ENCODE data around the gene MEIS1. TPM values are rescaled to one million over a fixed set of nuclear protein-coding genes. Genes with fewer than 3 reads are reported as not detected.

MEIS1 gene
- total RNA-seq, 3 donors from 2014 or later (not counting 1 experiment from before 2014, with no cell fraction given), result 2.0 to 5.4 (median 3.6) TPM

- DNase-seq (peak; percentile 25 to 34), ATAC-seq (peak in 2 of 3 donors; percentile 36 to 52)
- H3K27ac ChIP-seq (ENCODE audit: low read length), result no peak overlapping the region
- H3K36me3 ChIP-seq (ENCODE audit: control insufficient read depth, insufficient read depth, low read length), result no peaks in the 10 kb centered on the region
- peak overlapping the region; percentile 95 for H3K4me3 Mint-ChIP-seq
- no peaks in the 10 kb centered on the region for H3K36me3 Mint-ChIP-seq
- 2% methylated on average over 50 of the region's 51 CpGs for WGBS (ENCODE audit: insufficient coverage)
- H3K9me3 Mint-ChIP-seq, result no peaks in the 10 kb centered on the region
- H3K4me1 Mint-ChIP-seq, result peaks cover 36 to 38% of the 10 kb centered on the region in 2 donors
- peaks cover 6% of the 10 kb centered on the region for H3K27me3 ChIP-seq (ENCODE audit: control insufficient read depth, insufficient read depth, low read length)
- no peak for TF ChIP-seq CTCF (IDR thresholded peaks at IDR 0.05)
- H3K27me3 Mint-ChIP-seq (ENCODE audit: low read depth in 2 of 2), result peaks cover 60 to 78% of the 10 kb centered on the region in 2 donors
- H3K4me1 ChIP-seq (ENCODE audit: control insufficient read depth, insufficient read depth, low read length), result peaks cover 30% of the 10 kb centered on the region
- H3K4me3 ChIP-seq (ENCODE audit: low read length), result peak overlapping the region; percentile 39
- H3K9me3 ChIP-seq (ENCODE audit: control insufficient read depth, insufficient read depth, low read length), result no peaks in the 10 kb centered on the region
- H3K27ac Mint-ChIP-seq, result peak overlapping the region in 1 of 2 donors; percentile 70
- intact Hi-C loops (cut with micrococcal nuclease), result loop anchor here (10.0 kb wide), 1 partner anchor 142 kb away; no protein-coding TSS in a partner anchor
These were observed 1.9 kb upstream of the MEIS1 start for GRCh38 chr2:66432801-66433694.

GRCh38 chr2:66433695-66433944 is 1.3 kb upstream of the MEIS1 start:
- peaks cover 6% of the 10 kb centered on the region for H3K27me3 ChIP-seq (ENCODE audit: control insufficient read depth, insufficient read depth, low read length)
- H3K36me3 Mint-ChIP-seq, result no peaks in the 10 kb centered on the region
- peak overlapping the region in 1 of 2 donors; percentile 70 for H3K27ac Mint-ChIP-seq
- H3K27ac ChIP-seq (ENCODE audit: low read length), result no peak overlapping the region
- peaks cover 33% of the 10 kb centered on the region for H3K4me1 ChIP-seq (ENCODE audit: control insufficient read depth, insufficient read depth, low read length)
- 0% methylated on average over 2 of the region's 7 CpGs for WGBS (ENCODE audit: insufficient coverage)
- no peak for ATAC-seq
- H3K27me3 Mint-ChIP-seq (ENCODE audit: low read depth in 2 of 2), result peaks cover 63 to 75% of the 10 kb centered on the region in 2 donors
- intact Hi-C loops (cut with micrococcal nuclease), result loop anchor here (10.0 kb wide), 1 partner anchor 141 kb away; no protein-coding TSS in a partner anchor
- TF ChIP-seq CTCF (IDR thresholded peaks at IDR 0.05), result no peak
- H3K9me3 ChIP-seq (ENCODE audit: control insufficient read depth, insufficient read depth, low read length), result no peaks in the 10 kb centered on the region
- DNase-seq, result no peak
- H3K9me3 Mint-ChIP-seq, result no peaks in the 10 kb centered on the region
- peaks cover 36 to 38% of the 10 kb centered on the region in 2 donors for H3K4me1 Mint-ChIP-seq
- no peaks in the 10 kb centered on the region for H3K36me3 ChIP-seq (ENCODE audit: control insufficient read depth, insufficient read depth, low read length)
- H3K4me3 ChIP-seq (ENCODE audit: low read length), result peak overlapping the region; percentile 39
- H3K4me3 Mint-ChIP-seq, result peak overlapping the region; percentile 95

GRCh38 chr2:66433945-66434678 is 813 bp upstream of the MEIS1 start:
- no peak for TF ChIP-seq CTCF (IDR thresholded peaks at IDR 0.05)
- Histone ChIP-seq H3K4me3 (ENCODE audit: low read length) (peak overlapping the region; percentile 47), H3K36me3 (ENCODE audit: control insufficient read depth, insufficient read depth, low read length) (no peaks in the 10 kb centered on the region), H3K27ac (ENCODE audit: low read length) (no peak overlapping the region), H3K27me3 (ENCODE audit: control insufficient read depth, insufficient read depth, low read length) (peaks cover 6% of the 10 kb centered on the region), H3K4me1 (ENCODE audit: control insufficient read depth, insufficient read depth, low read length) (peaks cover 34% of the 10 kb centered on the region), H3K9me3 (ENCODE audit: control insufficient read depth, insufficient read depth, low read length) (no peaks in the 10 kb centered on the region)
- intact Hi-C loops (cut with micrococcal nuclease), result loop anchor here (10.0 kb wide), 1 partner anchor 141 kb away; no protein-coding TSS in a partner anchor
- Mint-ChIP-seq H3K36me3 (no peaks in the 10 kb centered on the region), H3K27ac (peak overlapping the region; percentile 4 to 70), H3K4me3 (peak overlapping the region; percentile 95), H3K9me3 (no peaks in the 10 kb centered on the region), H3K27me3 (ENCODE audit: low read depth in 2 of 2) (peaks cover 61 to 70% of the 10 kb centered on the region in 2 donors), H3K4me1 (peaks cover 32 to 38% of the 10 kb centered on the region in 2 donors)
- ATAC-seq (peak; percentile 43 to 55 (median 51)), DNase-seq (peak in 1 of 2 donors; percentile 4)
- WGBS (ENCODE audit: insufficient coverage), result under 1% methylated on average over 59 of the region's 61 CpGs

Measured in natural killer cell (primary cell).